AG09319 (cell line): ENCODE measurements around the gene ZBTB7C.

Experiments
- DNase-seq: peaks from one replicate; pipeline ENCODE4 v3.0.0-alpha.2; 2010; ENCODE audit warnings: low read depth; ENCODE audit errors: extremely low read depth
- CTCF ChIP-seq: IDR thresholded peaks from 2 replicates; pipeline ENCODE4 v1.5.1; 2011; ENCODE audit warnings: low read depth, mild to moderate bottlenecking, inconsistent platforms, low read length, moderate library complexity

The ZBTB7C gene

GRCh38 chr18:48433541-48433940 is 24.4 kb upstream of the ZBTB7C start:
- DNase-seq = no peak
- TF ChIP-seq CTCF = no peak

DNA sequence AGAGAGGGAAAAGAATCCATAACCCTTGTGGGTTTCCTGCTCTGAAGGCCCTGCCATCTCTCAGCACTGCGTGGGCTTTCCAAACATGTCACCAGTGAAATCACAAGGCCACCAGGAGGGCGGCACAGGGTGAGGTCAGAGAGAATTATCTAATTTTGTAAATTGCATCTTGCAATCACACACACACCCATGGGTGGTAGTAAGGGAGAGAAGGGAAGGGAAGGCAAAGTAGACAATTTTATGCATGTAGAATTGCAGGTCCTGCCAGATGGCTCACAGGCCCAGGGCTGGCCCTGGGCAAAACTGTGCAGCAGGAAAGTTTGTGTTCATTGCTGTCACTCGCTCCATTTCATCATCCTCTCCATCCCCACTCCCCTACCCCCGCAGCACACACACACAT is 21.0 kb upstream of the ZBTB7C start:
- no peak for DNase-seq

DNA sequence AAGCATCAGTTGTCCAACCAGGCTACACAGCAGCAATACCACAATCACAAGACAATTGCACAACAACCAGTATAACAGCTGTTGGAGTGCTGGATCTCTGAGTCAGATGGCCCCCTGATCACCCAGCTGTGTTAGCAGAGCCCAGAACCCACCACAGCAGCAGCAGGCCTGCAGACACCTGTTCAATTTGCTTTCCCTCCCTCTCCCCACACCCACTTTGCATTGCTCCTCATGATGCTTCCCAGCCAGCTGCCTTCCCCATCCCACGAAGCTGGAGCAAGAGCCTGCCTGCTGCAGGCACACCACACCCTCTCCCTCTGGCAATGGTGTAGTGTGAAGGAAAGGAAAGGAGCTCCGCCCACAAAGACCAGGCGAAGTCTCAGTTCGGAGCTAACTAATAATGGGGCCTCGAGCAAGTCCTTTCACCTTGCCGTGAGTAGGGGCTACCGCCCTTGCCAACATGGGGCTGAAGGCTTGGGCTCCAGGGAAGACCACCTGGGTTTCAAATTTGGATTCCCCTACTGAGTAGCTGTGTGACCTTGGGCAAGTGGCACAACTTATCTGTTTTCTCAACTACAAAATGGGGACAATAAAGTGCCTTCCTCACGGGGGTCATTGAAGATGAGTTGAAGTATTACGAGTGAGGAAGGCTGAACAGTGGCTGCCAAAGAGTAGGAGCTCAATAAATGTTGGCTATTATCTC is 19.4 kb upstream of the ZBTB7C start:
- no peak for DNase-seq
- no peak for TF ChIP-seq CTCF

More for the DNA sequence above, 21.0 kb upstream of the ZBTB7C start:
- TF ChIP-seq CTCF = no peak

GRCh38 chr18:48422947-48423378 is 13.8 kb upstream of the ZBTB7C start:
- DNase-seq = no peak
- no peak for TF ChIP-seq CTCF

- DNase-seq = no peak
- no peak for TF ChIP-seq CTCF
Observed at GRCh38 chr18:48419277-48420022, 10.3 kb upstream of the ZBTB7C start.

DNA sequence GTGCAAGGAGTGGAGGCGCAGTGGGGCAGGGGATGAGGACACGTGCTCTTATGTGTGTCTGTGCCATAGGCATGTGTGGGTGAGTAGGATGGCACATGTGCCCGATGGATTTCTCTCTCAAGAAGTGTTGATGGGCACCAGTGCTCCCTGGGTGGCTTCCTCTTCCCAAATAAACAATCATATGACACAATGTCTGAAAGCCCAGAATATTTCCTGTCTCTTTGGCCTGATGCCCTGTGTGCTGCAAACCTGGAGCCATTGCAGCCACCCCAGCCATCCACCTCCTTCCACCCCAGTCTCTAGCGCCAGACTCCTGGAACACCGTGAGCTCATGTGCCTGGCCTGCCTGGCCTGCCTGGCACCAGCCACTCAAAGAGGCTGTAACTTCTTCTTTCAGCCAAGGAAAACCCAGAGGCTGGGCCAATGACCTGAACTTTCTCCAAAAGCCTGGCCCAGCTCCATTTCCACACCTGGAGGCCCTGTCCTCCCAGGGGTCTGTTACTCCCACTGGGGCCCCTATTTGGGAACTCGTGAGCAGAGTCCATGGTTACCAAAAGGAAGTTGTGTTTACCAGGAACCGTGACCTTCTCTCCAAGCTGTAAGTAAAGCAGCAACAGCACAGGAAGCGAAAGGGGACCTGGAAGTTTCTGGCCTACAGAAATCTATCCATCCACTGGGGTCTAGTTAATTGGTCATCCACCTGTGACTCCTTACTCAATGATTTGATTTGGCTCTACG is 9.5 kb upstream of the ZBTB7C start:
- DNase-seq = no peak
- no peak for TF ChIP-seq CTCF

GRCh38 chr18:48417985-48418384 is 8.8 kb upstream of the ZBTB7C start:
- TF ChIP-seq CTCF = no peak
- no peak for DNase-seq
